Activated CD8-positive, alpha-beta memory T cell treated with anti-CD3 and anti-CD28 coated beads for 48 hours (primary cell): Measurements from ENCODE around the gene ERP27.

ENCODE experiments used
- DNase-seq, 3 experiments: peaks; one replicate each; pipeline ENCODE4 v3.0.0-alpha.2; 2020; ENCODE audit warnings: low read depth in 2 of 3, low spot score in 2 of 3

The ERP27 gene

GRCh38 chr12:14959916-14960496 lies 21.7 kb upstream of the ERP27 start:
- DNase-seq = no peak

DNA sequence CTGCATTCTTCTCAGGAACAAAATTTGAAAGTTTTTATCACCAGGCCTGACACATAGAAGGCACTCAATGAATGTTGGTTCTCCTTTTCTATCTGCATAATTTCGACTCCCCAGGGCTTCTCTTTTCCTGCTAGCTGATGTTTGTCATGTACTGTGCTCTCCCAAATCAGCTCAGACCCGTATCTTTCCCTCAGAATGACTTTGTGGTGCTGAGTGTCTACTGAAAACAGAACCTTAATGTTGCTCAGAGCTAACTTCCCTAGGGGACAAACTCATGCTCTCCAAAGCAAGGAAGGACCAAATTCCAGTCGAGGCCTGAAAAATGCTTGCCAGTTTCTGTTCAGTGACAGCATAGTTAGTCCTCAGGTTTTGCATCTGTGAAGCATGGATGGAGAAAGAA lies 21.1 kb upstream of the ERP27 start:
- DNase-seq = no peak

DNA sequence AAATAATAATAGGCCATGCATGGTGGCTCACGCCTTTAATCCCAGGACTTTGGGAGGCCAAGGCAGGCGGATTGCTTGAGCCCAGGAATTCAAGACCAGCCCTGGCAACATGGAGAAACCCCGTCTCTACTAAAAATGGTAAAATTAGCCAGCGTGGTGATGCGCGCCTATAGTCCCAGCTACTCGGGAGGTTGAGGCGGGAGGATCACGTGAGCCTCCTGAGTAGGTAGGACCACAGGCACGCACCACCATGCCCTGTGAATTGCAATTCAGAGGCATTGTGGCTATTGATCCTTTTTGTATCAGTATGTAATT lies 20.7 kb upstream of the ERP27 start:
- no peak for DNase-seq

- DNase-seq = no peak
Observed at GRCh38 chr12:14958361-14959125, 20.2 kb upstream of the ERP27 start.

GRCh38 chr12:14957551-14958168 lies 19.3 kb upstream of the ERP27 start:
- no peak for DNase-seq

GRCh38 chr12:14956905-14957304 lies 18.6 kb upstream of the ERP27 start:
- DNase-seq = no peak

DNA sequence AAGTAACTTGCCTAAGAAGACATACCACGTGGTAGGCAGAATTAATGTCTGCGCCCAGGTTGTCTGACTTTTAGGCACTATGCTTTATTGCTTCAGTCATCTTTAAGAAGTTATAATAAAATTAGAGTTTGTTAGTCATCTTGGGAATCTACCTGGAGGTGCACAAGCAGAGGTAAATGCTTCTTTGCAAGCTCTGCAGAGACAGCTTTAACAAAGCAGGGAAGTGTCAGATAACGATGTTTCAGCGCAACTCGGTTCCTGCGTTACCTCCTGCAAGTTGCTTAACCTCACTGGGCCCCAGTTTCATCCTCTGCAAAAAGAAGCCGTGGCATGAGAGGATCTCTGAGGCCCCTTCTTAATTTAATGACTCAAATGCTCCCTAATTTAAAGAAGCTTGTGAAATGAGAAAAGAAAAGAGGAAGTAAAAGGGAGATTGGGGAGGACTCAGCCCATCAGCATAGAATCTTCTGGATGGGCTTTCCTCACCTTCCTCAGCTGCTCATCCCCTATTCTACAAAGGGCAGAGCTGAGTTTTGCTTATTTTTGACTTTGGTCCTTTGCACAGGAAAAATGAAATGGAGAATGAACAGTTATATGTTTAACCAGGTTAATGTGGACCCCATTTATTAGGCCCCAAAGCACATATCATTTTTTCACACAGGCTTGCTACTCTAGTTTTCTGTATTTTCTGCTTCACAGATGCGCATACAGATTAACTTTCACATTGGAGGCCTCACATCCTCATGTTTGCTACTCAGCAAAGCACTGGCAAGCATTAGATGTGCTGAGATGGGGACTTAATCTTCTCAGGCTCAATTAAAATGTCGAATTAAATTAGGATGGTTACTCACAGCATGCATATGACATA lies 17.9 kb upstream of the ERP27 start:
- DNase-seq = no peak

GRCh38 chr12:14954269-14954668 lies 15.9 kb upstream of the ERP27 start:
- DNase-seq = no peak

DNA sequence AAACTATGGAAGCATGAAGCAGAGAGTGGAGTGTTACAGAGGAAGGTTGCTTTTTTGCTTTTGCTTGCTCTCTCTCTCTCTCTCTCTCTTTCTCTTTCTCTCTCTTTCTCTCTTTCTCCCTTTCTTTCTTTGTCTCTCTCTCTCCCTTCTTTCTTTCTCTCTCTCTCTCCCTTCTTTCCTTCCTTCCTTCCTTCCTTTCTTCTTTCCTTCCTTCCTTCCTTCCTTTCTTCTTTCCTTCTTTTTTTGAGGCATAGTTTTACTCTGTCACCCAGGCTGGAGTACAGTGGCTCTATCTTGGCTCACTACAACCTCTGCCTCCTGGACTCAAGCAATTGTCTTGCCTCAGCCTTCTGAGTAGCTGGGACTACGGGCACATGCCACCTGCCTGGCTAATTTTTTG lies 15.4 kb upstream of the ERP27 start:
- no peak for DNase-seq

GRCh38 chr12:14952299-14952921 lies 14.1 kb upstream of the ERP27 start:
- no peak for DNase-seq

DNA sequence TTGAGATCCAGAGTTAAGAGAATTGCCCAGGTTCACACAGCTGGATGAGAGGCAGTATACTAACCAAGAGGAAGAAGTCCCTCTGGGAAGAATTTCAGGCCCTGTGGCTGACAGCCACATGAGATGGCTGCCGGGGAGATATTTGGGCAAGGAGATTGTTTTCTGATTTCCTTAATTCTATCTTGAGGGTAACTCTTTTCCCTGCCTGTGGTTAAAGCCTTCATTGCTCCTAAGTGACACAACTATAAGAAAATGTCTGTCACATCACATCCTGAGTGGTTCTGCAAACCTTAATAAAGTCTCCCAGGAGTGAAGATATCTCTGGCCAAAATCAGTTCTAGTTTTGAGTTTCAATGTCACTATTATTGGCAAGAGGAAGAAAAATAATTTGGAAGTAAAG lies 13.5 kb upstream of the ERP27 start:
- DNase-seq = no peak

DNA sequence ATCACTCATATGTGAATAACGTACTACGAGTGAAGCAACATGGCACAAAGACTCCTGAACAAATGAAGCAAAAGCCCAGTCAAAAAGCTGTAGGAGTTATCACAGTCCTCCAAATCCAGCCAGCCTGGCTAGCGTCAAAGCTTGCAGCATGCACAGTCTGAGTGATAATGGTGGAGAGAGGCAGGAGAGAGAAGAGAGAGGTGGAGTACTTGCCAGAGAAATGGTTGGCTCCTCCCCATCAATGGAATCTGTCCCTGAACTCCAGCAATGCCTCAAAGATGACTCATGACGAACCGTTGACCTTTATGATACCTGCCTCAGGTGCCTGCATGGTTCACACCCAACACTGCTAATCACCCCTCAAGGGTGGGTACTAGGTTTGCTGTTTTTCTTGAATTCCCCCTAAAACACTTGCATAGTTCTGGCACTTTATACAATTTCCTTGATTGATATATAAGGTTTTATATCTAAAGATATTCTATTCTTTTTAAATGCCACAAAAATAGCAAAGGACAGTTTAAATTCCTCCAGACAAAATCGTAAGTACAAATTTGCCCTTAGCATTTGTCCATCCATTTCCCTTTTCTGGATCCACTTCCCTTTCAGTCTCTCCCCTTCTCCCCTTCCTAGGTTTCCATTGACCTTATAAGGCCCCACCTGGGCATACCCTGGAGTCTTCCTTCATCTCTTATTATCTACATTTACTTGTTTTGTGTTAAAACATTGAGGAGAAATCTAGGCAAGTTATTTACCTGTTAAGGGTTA lies 12.8 kb upstream of the ERP27 start:
- DNase-seq = no peak

DNA sequence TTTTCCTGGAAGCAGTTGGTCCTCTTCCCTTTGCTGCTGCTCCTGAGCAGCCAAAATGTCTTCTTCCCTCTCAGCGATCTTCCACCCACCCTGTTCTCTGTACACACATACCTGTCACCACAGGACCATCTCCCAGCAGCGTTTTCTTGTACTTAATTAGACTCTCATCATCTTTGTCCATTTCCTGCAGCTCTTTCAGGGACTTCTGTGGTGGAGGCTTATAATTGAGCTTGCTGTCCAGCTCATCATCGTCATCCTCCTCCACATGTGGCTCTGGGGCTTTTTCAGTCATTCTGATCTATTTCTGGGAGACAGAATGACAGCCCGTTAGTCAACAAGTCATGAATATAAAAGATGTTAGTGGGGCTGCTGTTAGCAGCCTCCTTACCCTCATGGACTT lies 12.1 kb upstream of the ERP27 start:
- no peak for DNase-seq

- no peak for DNase-seq
Observed at GRCh38 chr12:14949631-14950030, 11.3 kb upstream of the ERP27 start.

DNA sequence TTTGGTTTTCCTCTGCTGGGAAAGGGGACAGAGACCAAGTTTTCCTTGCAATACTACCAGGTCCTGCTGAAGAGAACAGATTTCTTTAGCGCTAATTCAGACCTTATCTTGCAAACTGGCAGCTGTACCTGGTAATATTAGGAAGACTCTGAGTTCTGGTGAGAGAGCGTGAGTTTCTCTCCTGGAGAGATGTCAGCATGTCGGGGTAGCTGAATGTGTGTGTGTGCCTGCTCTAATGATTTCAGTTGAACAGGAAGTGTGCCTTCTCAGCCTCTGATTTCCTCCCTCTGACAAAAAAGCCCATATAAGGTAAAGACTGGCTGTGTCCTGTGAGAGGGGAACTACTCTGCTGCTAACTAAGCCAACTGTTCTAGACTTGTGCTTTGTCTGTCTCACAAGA lies 10.3 kb upstream of the ERP27 start:
- DNase-seq = no peak

DNA sequence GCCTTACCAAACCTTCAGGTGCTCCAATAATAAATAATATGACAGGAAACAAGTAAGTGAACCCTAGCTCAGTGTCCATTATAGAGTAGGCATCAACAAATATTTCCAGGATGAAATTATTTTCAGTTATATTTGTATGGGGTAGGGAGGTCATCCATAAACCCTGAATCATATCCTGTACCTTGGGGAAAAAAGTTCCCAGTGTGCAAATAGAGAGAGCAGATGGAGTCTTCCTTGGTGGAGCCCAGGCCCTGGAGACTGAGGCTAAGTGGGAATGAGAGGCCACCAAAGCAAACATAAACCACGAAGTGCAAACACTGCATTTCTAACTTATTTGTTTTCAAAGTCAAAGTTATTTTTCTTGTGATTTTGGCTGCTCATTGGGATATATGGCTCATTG lies 8.5 kb upstream of the ERP27 start:
- no peak for DNase-seq

- no peak for DNase-seq
Observed at GRCh38 chr12:14946162-14946561, 7.8 kb upstream of the ERP27 start.

DNA sequence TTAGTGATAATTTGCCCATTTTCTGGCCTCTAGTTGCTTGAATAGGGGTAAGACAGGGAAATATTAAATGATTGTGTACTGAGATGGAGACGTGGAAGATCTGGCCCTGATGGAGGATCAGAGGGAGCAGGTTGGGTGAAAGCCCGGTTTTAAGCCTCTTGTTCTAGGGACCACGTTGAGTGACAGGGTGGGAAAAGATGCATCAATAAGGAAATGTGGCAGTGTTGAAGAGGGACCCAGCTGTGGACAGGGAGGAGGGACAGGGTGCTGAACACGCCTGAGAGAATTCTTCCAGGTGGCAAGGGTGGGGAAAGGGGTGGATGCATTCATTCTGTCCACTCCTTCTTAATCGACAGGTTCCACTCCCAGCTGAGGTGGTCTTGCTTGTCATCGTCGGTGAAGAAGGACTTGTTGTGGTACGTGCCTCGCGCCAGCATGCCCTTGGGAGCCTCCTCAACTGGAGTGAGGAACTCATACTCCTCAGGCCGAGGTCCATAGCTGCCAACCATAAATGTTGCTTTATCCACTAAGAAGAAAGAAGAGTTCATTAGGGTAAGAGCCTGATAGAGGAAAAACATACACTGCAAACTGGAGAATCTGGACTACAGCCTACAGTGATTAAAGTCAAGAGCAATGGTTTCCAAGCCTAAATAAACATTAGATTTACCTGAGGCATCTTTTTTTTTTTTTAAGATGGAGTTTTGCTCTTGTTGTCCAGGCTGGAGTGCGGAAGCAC lies 4.0 kb upstream of the ERP27 start:
- DNase-seq = no peak

DNA sequence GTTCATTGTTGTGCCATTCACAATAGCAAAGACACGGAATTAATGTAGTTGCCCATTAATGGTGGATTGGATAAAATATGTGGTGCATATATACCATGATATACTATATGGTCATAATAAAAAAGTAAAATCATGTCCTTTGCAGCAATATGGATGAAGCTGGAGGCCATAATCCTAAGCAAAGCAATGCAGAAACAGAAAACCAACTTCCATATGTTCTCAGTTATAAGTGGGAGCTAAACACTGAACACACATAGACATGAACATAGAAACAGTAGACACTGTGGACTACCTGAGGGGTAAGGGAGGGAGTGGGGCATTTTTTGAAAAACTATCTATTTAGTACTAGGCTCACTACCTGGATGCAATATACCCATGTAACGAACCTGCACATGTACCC lies 3.0 kb upstream of the ERP27 start:
- DNase-seq = no peak

DNA sequence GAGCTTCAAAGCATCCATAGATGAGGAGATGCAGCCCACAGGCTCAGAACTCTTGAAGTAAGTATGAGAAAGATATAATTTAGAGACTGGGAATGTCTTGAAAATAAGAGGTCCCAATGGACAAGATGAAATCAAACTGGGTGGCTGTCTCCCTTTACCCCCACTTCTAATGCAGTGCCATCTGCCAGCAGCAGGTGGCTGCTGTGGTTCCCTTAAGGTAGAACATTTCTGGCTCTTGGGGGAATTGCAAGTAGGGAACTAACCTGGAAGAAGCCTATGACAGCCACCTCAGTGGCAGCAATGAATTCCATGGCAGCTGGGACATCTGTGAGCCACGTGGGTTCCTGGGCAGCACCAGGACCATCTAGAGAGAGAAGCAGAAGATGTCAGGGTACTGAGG lies 648 bp downstream of the ERP27 start:
- no peak for DNase-seq
